Stimulated activated CD8-positive, alpha-beta memory T cell treated with anti-CD3 and anti-CD28 coated beads, Interleukin-4, amount 100 ng/mL, for 4 hours (primary cell): Measurements from ENCODE around the gene SIGLEC9.

Source experiments
- DNase-seq, 2 donors: peaks; one replicate each; pipeline ENCODE4 v3.0.0-alpha.2; 2020; ENCODE audit warnings: low read depth in 2 of 2, low spot score in 1 of 2

The SIGLEC9 gene

GRCh38 chr19:51124729-51125128 is at the start of gene SIGLEC9:
SIGLEC9 (plus strand) TSS chr19:51124906; CDS start chr19:51124975, 69 bp downstream.
- DNase-seq = no peak

GRCh38 chr19:51075998-51076397 is 48.7 kb upstream of the SIGLEC9 start:
- DNase-seq = no peak

GRCh38 chr19:51076631-51077213 is 48.0 kb upstream of the SIGLEC9 start:
- no peak for DNase-seq

GRCh38 chr19:51078104-51078503 is 46.6 kb upstream of the SIGLEC9 start:
- DNase-seq = no peak

GRCh38 chr19:51078731-51079130 is 46.0 kb upstream of the SIGLEC9 start:
- DNase-seq = no peak

GRCh38 chr19:51079481-51080110 is 45.1 kb upstream of the SIGLEC9 start:
- DNase-seq = no peak

- no peak for DNase-seq
Observed at GRCh38 chr19:51081476-51081875, 43.2 kb upstream of the SIGLEC9 start.

- DNase-seq = no peak
Observed at GRCh38 chr19:51082611-51083010, 42.1 kb upstream of the SIGLEC9 start, which contains the start of gene KLK14. KLK14 (minus strand) TSS chr19:51082887; CDS start chr19:51082614, 273 bp downstream.

GRCh38 chr19:51083181-51083580 is 41.5 kb upstream of the SIGLEC9 start:
- DNase-seq = no peak

- DNase-seq = no peak
Observed at GRCh38 chr19:51083783-51084182, 40.9 kb upstream of the SIGLEC9 start.

- no peak for DNase-seq
Observed at GRCh38 chr19:51084505-51084904, 40.2 kb upstream of the SIGLEC9 start.

GRCh38 chr19:51086153-51086850 is 38.4 kb upstream of the SIGLEC9 start:
- no peak for DNase-seq

- DNase-seq = no peak
Observed at GRCh38 chr19:51089786-51090185, 34.9 kb upstream of the SIGLEC9 start.

- DNase-seq = no peak
Observed at GRCh38 chr19:51090471-51090870, 34.2 kb upstream of the SIGLEC9 start.

- no peak for DNase-seq
Observed at GRCh38 chr19:51091126-51091525, 33.6 kb upstream of the SIGLEC9 start.

- no peak for DNase-seq
Observed at GRCh38 chr19:51091895-51092873, 32.5 kb upstream of the SIGLEC9 start.

GRCh38 chr19:51093101-51093500 is 31.6 kb upstream of the SIGLEC9 start:
- no peak for DNase-seq

- no peak for DNase-seq
Observed at GRCh38 chr19:51093510-51094345, 31.0 kb upstream of the SIGLEC9 start.

- DNase-seq = no peak
Observed at GRCh38 chr19:51094696-51095279, 29.9 kb upstream of the SIGLEC9 start.
